GM21723 (cell line): Measurements from ENCODE around the gene FRMD8.
"Not testable (repeated sequence)": the region's sequence is repeated elsewhere in the genome, so short reads cannot be mapped to it uniquely, and the experiment has no call there.

Experiments used
- ATAC-seq: cut with Tn5 transposase; IDR thresholded peaks from one replicate; pipeline ENCODE4 v1.9.1; 2021; ENCODE audit warnings: mild to moderate bottlenecking, moderate library complexity; ENCODE audit not compliant: unreplicated experiment

The FRMD8 gene

DNA sequence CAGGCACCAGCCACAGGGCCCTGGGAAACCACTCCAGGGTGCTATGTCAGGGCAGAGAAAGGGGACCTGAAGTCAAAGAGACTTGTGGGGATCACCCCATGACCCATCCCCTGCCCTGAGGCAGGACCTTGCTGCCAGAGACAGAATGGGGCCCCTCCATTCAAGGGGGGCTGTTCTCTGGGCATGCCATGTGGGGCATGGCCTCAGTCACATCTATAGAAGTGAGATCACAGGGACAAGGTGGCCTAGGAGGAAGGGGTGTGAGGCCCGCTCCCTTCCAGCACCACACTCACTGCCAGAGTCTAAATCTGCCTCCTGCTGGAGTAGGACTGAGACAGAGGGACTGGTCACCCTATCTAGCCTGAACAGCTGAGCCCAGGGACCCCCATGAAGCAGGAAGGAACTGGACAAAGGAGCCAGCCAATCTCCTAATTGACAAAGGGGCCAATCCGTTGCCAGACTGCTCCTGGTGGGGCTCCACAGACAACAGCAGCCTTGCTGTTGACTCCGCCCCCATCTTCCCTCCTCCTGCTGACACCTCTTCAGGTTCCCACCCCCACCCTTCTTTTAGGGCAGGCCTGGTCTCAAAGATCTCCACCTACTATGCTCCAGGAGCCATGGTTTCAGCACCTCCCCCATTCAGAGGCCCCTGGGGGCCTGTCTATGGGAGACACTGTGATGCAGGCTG lies 62.1 kb downstream of the FRMD8 start:
- ATAC-seq: no peak

DNA sequence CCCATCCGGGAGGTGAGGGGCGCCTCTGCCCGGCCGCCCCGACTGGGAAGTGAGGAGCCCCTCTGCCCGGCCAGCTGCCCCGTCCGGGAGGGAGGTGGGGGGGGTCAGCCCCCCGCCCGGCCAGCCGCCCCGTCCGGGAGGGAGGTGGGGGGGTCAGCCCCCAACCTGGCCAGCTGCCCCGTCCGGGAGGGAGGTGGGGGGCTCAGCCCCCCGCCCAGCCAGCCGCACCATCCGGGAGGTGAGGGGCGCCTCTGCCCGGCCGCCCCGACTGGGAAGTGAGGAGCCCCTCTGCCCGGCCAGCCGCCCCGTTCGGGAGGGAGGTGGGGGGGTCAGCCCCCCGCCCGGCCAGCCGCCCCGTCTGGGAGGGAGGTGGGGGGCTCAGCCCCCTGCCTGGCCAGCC lies 64.9 kb downstream of the FRMD8 start:
- not testable (repeated sequence) for ATAC-seq

DNA sequence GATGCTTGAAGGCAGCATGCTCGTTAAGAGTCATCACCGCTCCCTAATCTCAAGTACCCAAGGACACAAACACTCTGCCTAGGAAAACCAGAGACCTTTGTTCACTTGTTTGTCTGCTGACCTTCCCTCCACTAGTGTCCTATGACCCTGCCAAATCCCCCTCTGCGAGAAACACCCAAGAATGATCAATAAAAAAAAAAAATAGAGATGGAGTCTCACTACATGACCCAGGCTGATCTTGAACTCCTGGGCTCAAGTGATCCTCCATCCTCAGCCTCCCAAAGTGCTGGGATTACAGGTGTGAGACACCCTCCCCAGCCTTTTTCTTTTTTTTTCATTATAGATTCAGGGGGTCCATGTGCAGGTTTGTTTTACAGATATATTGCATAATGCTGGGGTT lies 65.8 kb downstream of the FRMD8 start:
- not testable (repeated sequence) for ATAC-seq

DNA sequence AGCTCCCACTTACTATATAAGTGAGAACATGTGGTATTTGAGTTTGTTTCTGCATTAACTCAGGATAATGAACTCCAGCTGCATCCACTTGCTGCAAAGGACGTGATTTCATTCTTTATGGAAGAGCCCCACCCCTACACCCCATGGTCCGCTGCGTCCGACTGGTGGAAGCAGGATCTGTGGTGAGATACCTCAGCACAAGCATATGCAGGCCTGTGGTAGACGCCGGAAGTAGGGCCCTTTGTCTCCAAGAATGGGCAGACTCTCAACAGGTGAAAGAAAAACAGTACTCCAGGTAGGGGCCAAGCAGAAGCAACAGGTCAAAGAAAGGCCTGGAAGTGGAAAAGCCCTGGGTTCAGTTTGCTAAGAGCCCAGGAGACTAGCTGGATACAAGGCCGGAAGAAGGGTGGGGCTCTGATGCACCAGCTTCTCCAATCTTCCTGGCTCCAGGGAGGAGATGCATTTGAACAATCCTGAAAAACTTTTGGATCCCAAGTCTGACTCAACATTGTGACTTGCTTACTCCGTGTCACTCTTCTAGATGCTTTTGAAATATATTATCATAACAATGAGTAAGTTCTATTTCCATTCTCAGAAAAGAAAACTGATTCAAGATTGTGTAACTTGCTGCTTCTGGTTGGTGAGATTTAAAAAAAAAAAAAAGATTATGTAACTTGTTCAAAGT lies 66.5 kb downstream of the FRMD8 start:
- no peak for ATAC-seq

DNA sequence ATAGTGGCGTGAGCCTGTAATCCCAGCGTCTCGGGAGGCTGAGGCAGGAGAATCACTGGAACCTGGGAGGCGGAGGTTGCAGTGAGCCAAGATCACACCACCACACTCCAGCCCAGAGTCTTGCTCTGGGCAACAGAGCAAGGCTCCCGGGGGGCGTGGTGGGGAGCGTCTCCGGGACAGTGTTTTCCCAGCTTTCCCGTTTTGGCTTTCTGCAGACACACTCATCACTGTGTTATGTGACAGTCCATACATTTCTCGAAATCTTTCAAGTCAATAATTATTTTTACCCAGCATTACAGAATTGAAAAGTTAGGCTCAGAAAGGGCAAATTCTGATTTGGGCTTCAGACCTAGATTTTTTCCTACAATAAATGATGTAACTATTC lies 67.9 kb downstream of the FRMD8 start:
- no peak for ATAC-seq

DNA sequence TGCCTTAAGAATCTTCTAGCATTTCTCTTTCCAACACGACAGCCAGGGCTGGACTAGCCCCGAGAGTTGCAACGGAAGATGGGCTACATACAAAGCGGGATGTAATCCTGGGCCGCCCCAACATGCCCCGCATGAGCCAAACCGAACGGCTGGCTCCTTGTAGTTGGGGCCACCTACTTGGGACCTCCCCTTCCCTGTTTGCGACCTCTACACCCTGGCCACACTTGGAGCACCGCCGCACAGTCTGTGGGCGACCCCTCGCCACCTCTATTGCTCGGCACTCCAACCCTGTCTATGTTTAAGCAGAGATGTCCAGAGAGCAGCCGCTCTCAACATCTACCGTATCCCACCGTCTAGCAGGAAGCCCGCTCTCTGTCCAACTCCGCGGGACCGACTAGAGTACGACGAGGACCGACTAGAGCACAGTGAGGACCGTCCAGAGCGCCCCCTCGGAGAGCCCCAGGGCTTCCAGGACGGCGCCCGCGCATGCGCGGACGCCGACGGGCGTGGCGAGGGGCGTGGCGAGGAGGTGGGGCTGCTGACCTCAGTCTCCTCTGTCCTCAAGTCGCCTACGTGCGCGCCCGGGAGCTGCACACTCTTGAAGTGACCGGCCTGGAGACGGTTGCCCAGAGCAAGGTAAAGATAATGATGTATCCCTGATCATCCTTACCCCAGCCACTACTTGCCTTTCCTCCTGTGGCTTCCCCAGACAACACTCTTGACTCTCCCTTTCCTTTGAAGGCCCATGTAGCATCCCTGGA lies 68.4 kb downstream of the FRMD8 start:
- ATAC-seq: peak; percentile 80

DNA sequence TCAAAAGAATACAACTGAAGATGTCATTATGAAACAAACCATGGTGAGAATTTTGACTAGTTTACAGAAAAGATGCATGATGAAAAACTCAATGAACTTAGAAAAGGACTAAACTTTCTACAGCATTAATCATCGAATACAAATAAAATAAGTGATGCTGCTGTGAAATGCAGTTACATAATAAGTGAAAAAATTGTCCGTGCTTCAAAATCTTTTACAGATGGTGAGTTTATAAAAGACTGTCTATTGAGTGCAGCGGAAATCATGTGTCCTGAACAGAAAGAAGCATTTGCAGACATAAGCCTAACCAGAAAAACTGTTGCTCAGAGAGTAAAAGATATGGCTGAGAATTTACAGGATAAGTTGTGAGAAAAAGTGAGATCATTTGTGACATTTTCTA lies 70.0 kb downstream of the FRMD8 start:
- no peak for ATAC-seq

DNA sequence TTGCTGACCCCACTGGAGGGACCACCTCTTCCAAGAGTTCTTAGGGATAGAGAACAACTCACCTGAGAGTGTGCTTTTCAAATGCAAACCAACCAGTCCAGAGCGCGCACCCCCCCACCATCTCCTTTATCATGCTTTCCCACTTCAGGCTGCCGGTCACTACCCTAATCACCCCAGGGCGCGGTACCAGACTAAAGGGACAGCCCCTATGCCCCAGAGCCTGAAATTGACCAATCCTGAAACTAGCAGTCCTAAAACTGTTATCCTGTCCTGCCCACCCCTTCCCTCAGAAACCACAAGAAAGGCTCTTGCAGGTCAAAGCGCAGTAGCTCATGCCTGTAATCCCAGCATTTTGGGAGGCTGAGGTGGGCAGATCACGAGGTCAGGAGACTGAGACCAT lies 73.1 kb downstream of the FRMD8 start:
- no peak for ATAC-seq
